ENCODE data around the gene PLXDC1. TPM values are rescaled to one million over a fixed set of nuclear protein-coding genes. Genes with fewer than 3 reads are reported as not detected.

Gene PLXDC1
- total RNA-seq, 1 experiment from 2014 or later, result 2.0 TPM

- WGBS (ENCODE audit: extremely low coverage, insufficient read length, low lambda C conversion rate), result no CpG with 5 or more reads among the region's 10 CpGs
- Mint-ChIP-seq H3K4me3 (no peak overlapping the region), H3K4me1 (no peaks in the 10 kb centered on the region), H3K27ac (peak overlapping the region in 1 of 3 experiments; percentile 74; a peak in 3 of 7 replicates), H3K9me3 (no peaks in the 10 kb centered on the region), H3K27me3 (ENCODE audit: low read depth) (no peaks in the 10 kb centered on the region), H3K36me3 (ENCODE audit: insufficient read depth in 1 of 3, low read depth in 3 of 3) (peaks cover 23 to 65% (median 36%) of the 10 kb centered on the region in 3 experiments; a peak in 6 of 7 replicates)
- no peak overlapping the region for H3T11ph ChIP-seq (ENCODE audit: low read length)
- H2BK5ac ChIP-seq (ENCODE audit: insufficient read length, low read length), result no peak overlapping the region
- H2BK120ac ChIP-seq (ENCODE audit: low read depth, low read length, poor library complexity, severe bottlenecking), result no peak overlapping the region
- H2BK12ac ChIP-seq (ENCODE audit: insufficient read length, low read depth, low read length), result no peak overlapping the region
- no peak overlapping the region for H2AFZ ChIP-seq (ENCODE audit: low read length)
- no peaks in the 10 kb centered on the region for H3K4me1 ChIP-seq (ENCODE audit: insufficient read depth, low read length)
- H3K79me1 ChIP-seq (ENCODE audit: insufficient read depth, low read depth, low read length, poor library complexity, severe bottlenecking), result no peaks in the 10 kb centered on the region
- H3K18ac ChIP-seq (ENCODE audit: insufficient read length, low read depth, low read length), result no peak overlapping the region
- no peaks in the 10 kb centered on the region for H3K79me2 ChIP-seq (ENCODE audit: insufficient read depth, low read length)
- H2BK20ac ChIP-seq (ENCODE audit: low read depth, low read length, poor library complexity, severe bottlenecking), result no peak overlapping the region
- H4K91ac ChIP-seq (ENCODE audit: insufficient read length, low read depth, low read length), result no peak overlapping the region
- no peaks in the 10 kb centered on the region for H3K9me3 ChIP-seq (ENCODE audit: control insufficient read depth, low read depth, low read length)
- no peaks in the 10 kb centered on the region for H3K27me3 ChIP-seq (ENCODE audit: insufficient read depth, low read length)
- no peak overlapping the region for H2BK15ac ChIP-seq (ENCODE audit: low read depth, low read length)
- no peak overlapping the region for H3K4me2 ChIP-seq (ENCODE audit: insufficient read depth, insufficient read length, low read length)
- H3K27ac ChIP-seq (ENCODE audit: insufficient read length, low read depth, low read length), result no peak overlapping the region
- H3K23me2 ChIP-seq (ENCODE audit: insufficient read length, low read depth, low read length, poor library complexity, severe bottlenecking), result no peaks in the 10 kb centered on the region
- no peak for TF ChIP-seq CTCF (conservative IDR thresholded peaks at IDR 0.05)
- H3K4ac ChIP-seq (ENCODE audit: low read depth, low read length), result no peak overlapping the region
- no peak overlapping the region for H3K14ac ChIP-seq (ENCODE audit: insufficient read depth, low read length)
- H3K9ac ChIP-seq (ENCODE audit: extremely low read depth, insufficient read length, low read length), result no peak overlapping the region
- no peak overlapping the region for H4K8ac ChIP-seq (replicated peaks; ENCODE audit: insufficient read length, low read depth, low read length)
- H4K20me1 ChIP-seq (ENCODE audit: control insufficient read depth, insufficient read depth, insufficient read length), result no peaks in the 10 kb centered on the region
- DNase-seq, result peak; percentile 39
- no peak overlapping the region for H4K5ac ChIP-seq (ENCODE audit: insufficient read length, low read depth, low read length)
- H2AK5ac ChIP-seq (ENCODE audit: insufficient read length, low read length), result no peak overlapping the region
- H3K56ac ChIP-seq (ENCODE audit: insufficient read length, low read depth, low read length), result no peak overlapping the region
- H3K23ac ChIP-seq (ENCODE audit: insufficient read length, low read depth, low read length), result no peak overlapping the region
Observed at GRCh38 chr17:39183720-39184119, 32.3 kb upstream of the PLXDC1 start.
